HG02943 (cell line): ENCODE measurements around the gene SPDYE2B.
"Not testable (repeated sequence)": the region's sequence is repeated elsewhere in the genome, so short reads cannot be mapped to it uniquely, and the experiment has no call there.

Experiments used
- ATAC-seq: cut with Tn5 transposase; IDR thresholded peaks from one replicate; pipeline ENCODE4 v1.9.1; 2021; ENCODE audit warnings: mild to moderate bottlenecking, low read depth, moderate library complexity; ENCODE audit not compliant: unreplicated experiment

The SPDYE2B gene

GRCh38 chr7:102638848-102639247 is 11.3 kb upstream of the SPDYE2B start:
- ATAC-seq: not testable (repeated sequence)

- not testable (repeated sequence) for ATAC-seq
Measured at GRCh38 chr7:102642691-102643090, 7.4 kb upstream of the SPDYE2B start, which contains the start of gene UPK3BL1. Gene UPK3BL1, minus strand, starts transcription at chr7:102642791. Its CDS starts 50 bp downstream, at chr7:102642741.

- ATAC-seq: not testable (repeated sequence)
Measured at GRCh38 chr7:102643404-102643803, 6.7 kb upstream of the SPDYE2B start.

GRCh38 chr7:102647813-102648212 is 2.3 kb upstream of the SPDYE2B start:
- ATAC-seq: not testable (repeated sequence)

GRCh38 chr7:102664765-102665164 is 14.6 kb downstream of the SPDYE2B start:
- ATAC-seq: not testable (repeated sequence)

- ATAC-seq: not testable (repeated sequence)
Measured at GRCh38 chr7:102666850-102667249, 16.7 kb downstream of the SPDYE2B start.

GRCh38 chr7:102667523-102667922 is 17.4 kb downstream of the SPDYE2B start:
- ATAC-seq: not testable (repeated sequence)

- ATAC-seq: peak; percentile 79
Measured at GRCh38 chr7:102671166-102671955, 21.2 kb downstream of the SPDYE2B start, which contains the start of gene POLR2J2. Gene POLR2J2, minus strand, starts transcription at chr7:102671663. Its CDS starts 62 bp downstream, at chr7:102671601.

GRCh38 chr7:102671956-102672307 is 21.8 kb downstream of the SPDYE2B start:
- ATAC-seq: peak; percentile 27

- not testable (repeated sequence) for ATAC-seq
Measured at GRCh38 chr7:102673447-102674067, 23.4 kb downstream of the SPDYE2B start.

GRCh38 chr7:102675545-102675944 is 25.4 kb downstream of the SPDYE2B start:
- not testable (repeated sequence) for ATAC-seq

GRCh38 chr7:102680780-102681179 is 30.7 kb downstream of the SPDYE2B start:
- not testable (repeated sequence) for ATAC-seq

GRCh38 chr7:102682560-102682959 is 32.4 kb downstream of the SPDYE2B start:
- ATAC-seq: not testable (repeated sequence)

GRCh38 chr7:102688299-102689036 is 38.3 kb downstream of the SPDYE2B start:
- ATAC-seq: peak; percentile 66

GRCh38 chr7:102689436-102690282 is 39.5 kb downstream of the SPDYE2B start:
- ATAC-seq: peak; percentile 45

GRCh38 chr7:102690602-102691001 is 40.5 kb downstream of the SPDYE2B start:
- ATAC-seq: not testable (repeated sequence)

- not testable (repeated sequence) for ATAC-seq
Measured at GRCh38 chr7:102694008-102694407, 43.9 kb downstream of the SPDYE2B start.

- not testable (repeated sequence) for ATAC-seq
Measured at GRCh38 chr7:102695033-102695552, 45.0 kb downstream of the SPDYE2B start.

- ATAC-seq: not testable (repeated sequence)
Measured at GRCh38 chr7:102696009-102696408, 45.9 kb downstream of the SPDYE2B start.
